Ramos (cell line): ENCODE results near the gene CD99.
"Not testable (repeated sequence)": the region's sequence is repeated elsewhere in the genome, so short reads cannot be mapped to it uniquely, and the experiment has no call there.

Experiments
- in situ Hi-C: fragments of 300-500 bp; cut with MboI; formaldehyde crosslinking; loops from one replicate; pipeline ENCODE4 v1.14.3; 2022; ENCODE audit warnings: low sequenced_read_pairs; ENCODE audit not compliant: unreplicated experiment

The CD99 gene

GRCh38 chrX:2765549-2765830, 74.4 kb downstream of the CD99 start:
- in situ Hi-C loops = no loop called here

- in situ Hi-C loops = no loop called here
Measured at GRCh38 chrX:2766906-2767305, 75.8 kb downstream of the CD99 start.

GRCh38 chrX:2767631-2768455, 76.7 kb downstream of the CD99 start:
- in situ Hi-C loops = no loop called here

DNA sequence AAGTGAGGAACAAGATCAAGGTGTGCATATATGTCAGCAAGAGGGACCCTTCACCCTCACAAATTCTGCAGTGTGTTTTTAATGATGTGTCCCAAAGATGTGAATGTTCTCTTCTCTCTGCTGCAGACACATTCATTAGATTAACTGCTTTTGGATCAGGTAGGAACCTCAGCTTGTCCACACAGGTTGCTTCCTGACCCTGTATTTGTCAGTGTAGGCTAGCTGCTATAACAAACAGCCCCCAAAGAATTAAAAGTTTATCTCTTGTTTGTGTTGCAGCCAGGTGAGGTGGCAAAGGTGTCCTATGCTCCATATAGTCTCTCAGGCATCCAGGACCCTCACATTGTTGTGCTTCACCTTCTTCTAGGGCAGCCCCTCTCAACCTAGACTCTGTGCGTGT, 78.5 kb downstream of the CD99 start:
- in situ Hi-C loops = no loop called here

DNA sequence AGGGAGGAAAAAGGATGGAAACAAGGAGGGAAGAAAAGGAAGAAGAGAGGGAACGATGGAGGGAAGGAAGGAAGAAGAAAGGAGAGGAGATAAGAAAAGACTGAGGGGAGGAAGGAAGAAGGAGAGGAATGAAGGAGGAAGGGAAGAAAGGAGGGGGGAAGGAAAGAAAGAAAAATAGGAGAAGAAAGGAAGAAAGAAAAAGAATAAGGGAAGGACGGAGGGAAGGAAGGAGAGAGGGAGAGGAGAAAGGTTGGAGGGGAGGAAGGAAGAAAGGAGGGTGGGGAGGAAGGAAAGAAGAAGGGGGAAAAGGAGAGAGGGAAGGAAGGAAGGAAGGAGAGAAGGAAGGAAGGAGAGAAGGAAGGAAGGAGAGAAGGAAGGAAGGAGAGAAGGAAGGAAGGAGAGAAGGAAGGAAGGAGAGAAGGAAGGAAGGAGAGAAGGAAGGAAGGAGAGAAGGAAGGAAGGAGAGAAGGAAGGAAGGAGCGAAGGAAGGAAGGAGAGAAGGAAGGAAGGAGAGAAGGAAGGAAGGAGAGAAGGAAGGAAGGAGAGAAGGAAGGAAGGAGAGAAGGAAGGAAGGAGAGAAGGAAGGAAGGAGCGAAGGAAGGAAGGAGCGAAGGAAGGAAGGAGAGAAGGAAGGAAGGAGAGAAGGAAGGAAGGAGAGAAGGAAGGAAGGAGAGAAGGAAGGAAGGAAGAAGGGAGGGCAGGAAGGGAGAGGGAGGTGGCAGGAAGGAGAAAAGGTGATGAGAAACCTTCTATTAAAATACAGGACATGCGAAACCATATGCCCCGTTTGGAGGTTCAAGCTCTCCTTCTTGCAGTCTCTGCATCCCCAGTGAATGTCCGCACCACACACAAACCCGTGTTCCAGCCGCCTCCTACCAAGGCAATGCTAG, 82.3 kb downstream of the CD99 start:
- in situ Hi-C loops = not testable (repeated sequence)

GRCh38 chrX:2774057-2774456, 83.0 kb downstream of the CD99 start:
- in situ Hi-C loops = no loop called here

GRCh38 chrX:2774776-2775175, 83.7 kb downstream of the CD99 start:
- in situ Hi-C loops = no loop called here

GRCh38 chrX:2780472-2781225, 89.6 kb downstream of the CD99 start:
- in situ Hi-C loops = not testable (repeated sequence)

GRCh38 chrX:2781226-2781571, 90.1 kb downstream of the CD99 start:
- in situ Hi-C loops = no loop called here

DNA sequence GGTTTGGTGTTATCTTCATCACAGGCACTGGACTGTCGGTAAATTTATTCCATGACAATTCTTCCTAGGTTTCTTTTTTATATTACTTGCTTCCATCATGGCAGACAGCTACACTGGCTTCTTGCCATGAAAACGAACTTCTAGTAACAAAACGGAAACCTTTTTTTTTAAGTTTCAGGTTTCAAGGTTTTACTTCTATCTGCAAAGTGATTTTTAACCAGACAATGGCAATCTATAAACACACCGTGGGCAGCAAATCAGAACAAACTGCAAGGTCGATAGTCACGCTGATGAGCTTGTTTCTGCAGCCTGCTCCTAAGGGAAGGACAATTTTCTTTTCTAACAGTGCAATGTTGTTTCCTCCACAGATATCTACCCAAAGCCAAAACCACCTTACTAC, 90.6 kb downstream of the CD99 start:
- in situ Hi-C loops = no loop called here

GRCh38 chrX:2782171-2782570, 91.1 kb downstream of the CD99 start:
- in situ Hi-C loops = no loop called here

- in situ Hi-C loops = no loop called here
Measured at GRCh38 chrX:2782778-2783177, 91.7 kb downstream of the CD99 start.

DNA sequence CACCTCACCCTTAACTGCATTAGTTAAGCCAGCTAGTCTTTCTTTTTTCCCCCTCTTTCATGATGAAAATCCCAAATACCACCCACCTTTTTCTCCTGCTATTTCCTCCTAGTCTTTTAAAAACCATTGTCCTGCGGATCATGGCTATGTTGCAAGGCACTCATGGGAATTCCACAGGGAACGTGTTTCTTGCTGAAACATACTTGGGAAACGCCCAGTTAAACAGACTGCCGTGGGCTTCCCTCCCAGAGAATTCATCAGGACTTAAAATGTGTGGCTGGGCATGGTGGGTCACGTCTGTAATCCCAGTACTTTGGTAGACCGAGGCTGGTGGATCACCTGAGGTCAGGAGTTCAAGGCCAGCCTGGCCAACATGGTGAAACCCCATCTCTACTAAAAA, 92.9 kb downstream of the CD99 start:
- in situ Hi-C loops = no loop called here

DNA sequence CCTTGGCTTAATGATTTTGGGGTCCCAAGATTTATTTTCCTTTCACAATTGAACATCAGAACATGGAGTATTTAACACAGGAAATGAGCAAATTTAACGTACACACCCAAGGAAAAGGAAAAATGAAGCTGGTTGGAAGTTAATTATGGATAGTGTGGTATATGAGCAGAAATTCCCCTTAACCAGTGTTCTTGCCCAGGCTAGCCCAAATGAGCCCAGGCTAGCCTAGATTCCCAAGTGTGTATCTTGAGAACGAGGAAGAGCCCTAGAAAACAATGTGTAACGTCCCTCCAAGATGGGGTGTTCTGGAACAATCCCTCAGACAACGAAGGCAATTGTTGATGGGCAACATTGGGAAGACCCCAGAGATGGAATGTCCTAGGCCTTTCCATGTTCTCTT, 94.4 kb downstream of the CD99 start:
- in situ Hi-C loops = no loop called here

- in situ Hi-C loops = no loop called here
Measured at GRCh38 chrX:2788980-2789379, 97.9 kb downstream of the CD99 start.

DNA sequence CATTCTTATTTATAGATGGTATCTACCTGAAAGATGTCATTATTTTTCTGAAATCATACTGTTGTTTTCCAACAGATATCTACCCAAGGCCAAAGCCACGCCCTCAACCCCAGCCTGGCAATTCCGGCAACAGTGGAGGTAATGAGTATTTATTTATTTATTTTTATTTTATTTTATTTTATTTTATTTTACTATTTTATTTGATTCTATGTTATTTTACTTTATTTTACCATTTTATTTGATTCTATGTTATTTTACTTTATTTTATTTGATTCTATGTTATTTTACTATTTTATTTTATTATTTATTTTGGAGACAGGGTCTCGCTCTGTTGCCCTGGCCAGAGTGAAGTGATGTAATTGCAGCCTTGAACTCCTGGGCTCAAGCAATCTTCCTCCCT, 98.5 kb downstream of the CD99 start:
- in situ Hi-C loops = no loop called here
